WTC11 (cell line): ENCODE results near the gene TAOK3.

Experiments used
- ATF3 ChIP-seq: sonication (generic); formaldehyde crosslinking; conservative IDR thresholded peaks from 2 replicates; pipeline ENCODE4 v1.8.1; 2022; ENCODE audit warnings: mild to moderate bottlenecking, missing genetic modification reagents
- CTCF ChIP-seq: fragments of 200-600 bp; IDR thresholded peaks from 2 replicates; pipeline ENCODE4 v1.8.0; 2022; ENCODE audit warnings: antibody characterized with exemption
- GRHL2 ChIP-seq: fragments of 250-450 bp; sonication (Bioruptor Pico); IDR thresholded peaks from 2 replicates; pipeline ENCODE4 v1.8.0; 2022; ENCODE audit warnings: mild to moderate bottlenecking, moderate library complexity; ENCODE audit not compliant: insufficient replicate concordance, severe bottlenecking
- TCF7 ChIP-seq: sonication (generic); formaldehyde crosslinking; IDR thresholded peaks from 2 replicates; pipeline ENCODE4 v1.8.0; 2022; ENCODE audit warnings: mild to moderate bottlenecking, low read depth, missing genetic modification reagents, moderate library complexity
- ZNF263 ChIP-seq: sonication (generic); formaldehyde crosslinking; IDR thresholded peaks from 2 replicates; pipeline ENCODE4 v1.8.1; 2022; ENCODE audit warnings: low read depth, mild to moderate bottlenecking, moderate library complexity, missing genetic modification reagents
- ZNF512 ChIP-seq: sonication (generic); formaldehyde crosslinking; IDR thresholded peaks from 2 replicates; pipeline ENCODE4 v1.8.1; 2022; ENCODE audit warnings: missing genetic modification reagents, borderline replicate concordance
- TF ChIP-seq, protein P1 (sequence below): sonication (generic); formaldehyde crosslinking; IDR thresholded peaks from 2 replicates; pipeline ENCODE4 v1.8.1; 2023; ENCODE audit warnings: mild to moderate bottlenecking, missing genetic modification reagents, moderate library complexity
- TF ChIP-seq, protein P2 (sequence below): sonication (generic); formaldehyde crosslinking; IDR thresholded peaks from 2 replicates; pipeline ENCODE4 v1.8.1; 2022; ENCODE audit warnings: low read depth, missing genetic modification reagents, borderline replicate concordance

GRCh38 chr12:118237908-118238307, 134.8 kb downstream of the TAOK3 start:
- TF ChIP-seq, protein P1, sequence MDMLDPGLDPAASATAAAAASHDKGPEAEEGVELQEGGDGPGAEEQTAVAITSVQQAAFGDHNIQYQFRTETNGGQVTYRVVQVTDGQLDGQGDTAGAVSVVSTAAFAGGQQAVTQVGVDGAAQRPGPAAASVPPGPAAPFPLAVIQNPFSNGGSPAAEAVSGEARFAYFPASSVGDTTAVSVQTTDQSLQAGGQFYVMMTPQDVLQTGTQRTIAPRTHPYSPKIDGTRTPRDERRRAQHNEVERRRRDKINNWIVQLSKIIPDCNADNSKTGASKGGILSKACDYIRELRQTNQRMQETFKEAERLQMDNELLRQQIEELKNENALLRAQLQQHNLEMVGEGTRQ (CRISPR knock-in tag) = no peak
- TF ChIP-seq ZNF512 (no peak), CTCF (no peak), GRHL2 (CRISPR knock-in tag) (no peak), TCF7 (CRISPR knock-in tag) (no peak), ATF3 (CRISPR knock-in tag) (no peak), ZNF263 (CRISPR knock-in tag) (no peak)
- TF ChIP-seq, protein P2, sequence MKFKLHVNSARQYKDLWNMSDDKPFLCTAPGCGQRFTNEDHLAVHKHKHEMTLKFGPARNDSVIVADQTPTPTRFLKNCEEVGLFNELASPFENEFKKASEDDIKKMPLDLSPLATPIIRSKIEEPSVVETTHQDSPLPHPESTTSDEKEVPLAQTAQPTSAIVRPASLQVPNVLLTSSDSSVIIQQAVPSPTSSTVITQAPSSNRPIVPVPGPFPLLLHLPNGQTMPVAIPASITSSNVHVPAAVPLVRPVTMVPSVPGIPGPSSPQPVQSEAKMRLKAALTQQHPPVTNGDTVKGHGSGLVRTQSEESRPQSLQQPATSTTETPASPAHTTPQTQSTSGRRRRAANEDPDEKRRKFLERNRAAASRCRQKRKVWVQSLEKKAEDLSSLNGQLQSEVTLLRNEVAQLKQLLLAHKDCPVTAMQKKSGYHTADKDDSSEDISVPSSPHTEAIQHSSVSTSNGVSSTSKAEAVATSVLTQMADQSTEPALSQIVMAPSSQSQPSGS = no peak
